Measurements from ENCODE around the gene DNAI1. TPM values are rescaled to one million over a fixed set of nuclear protein-coding genes. Genes with fewer than 3 reads are reported as not detected.
"Not testable (repeated sequence)": the region's sequence is repeated elsewhere in the genome, so short reads cannot be mapped to it uniquely, and the experiment has no call there.

The DNAI1 gene
- total RNA-seq, 2 donors from 2014 or later, result not detected

DNA sequence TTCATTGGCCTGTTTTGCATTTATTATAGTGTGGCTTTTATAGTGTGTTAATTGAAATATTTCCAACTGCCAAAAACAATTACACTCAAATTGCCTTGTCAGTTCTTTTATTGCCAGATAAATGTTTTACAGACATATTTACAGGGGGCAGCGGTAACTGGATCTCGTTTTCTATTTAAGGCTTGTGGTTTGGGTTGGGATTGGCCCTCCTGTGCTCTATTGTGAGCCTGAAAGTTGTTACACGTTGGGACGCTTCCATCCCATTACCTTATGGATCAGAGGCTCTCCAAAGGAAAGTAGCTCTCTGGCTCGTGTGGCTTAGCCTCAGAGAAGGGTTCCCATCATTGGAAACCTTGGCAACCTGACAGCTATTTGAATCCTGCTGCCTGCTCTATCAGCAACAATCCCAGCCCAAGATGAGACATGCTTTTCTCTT, 20.8 kb downstream of the DNAI1 start:
- intact Hi-C loops (cut with DNase I, micrococcal nuclease), result no loop called here
- no peak for DNase-seq
- peak; percentile 79 for ATAC-seq

DNA sequence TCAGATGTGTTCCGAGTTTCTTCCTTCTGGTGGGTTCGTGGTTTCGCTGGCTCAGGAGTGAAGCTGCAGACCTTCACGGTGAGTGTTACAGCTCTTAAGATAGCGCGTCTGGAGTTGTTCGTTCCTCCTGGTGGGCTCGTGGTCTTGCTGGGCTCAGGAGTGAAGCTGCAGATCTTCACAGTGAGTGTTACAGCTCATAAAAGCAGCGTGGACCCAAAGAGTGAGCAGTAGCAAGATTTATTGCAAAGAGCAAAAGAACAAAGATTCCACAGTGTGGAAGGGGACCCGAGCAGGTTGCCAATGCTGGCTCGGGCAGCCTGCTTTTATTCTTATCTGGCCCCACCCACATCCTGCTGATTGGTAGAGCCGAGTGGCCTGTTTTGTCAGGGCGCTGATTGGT, 23.0 kb downstream of the DNAI1 start:
- ATAC-seq; intact Hi-C loops (cut with DNase I, micrococcal nuclease); DNase-seq: not testable (repeated sequence)

DNA sequence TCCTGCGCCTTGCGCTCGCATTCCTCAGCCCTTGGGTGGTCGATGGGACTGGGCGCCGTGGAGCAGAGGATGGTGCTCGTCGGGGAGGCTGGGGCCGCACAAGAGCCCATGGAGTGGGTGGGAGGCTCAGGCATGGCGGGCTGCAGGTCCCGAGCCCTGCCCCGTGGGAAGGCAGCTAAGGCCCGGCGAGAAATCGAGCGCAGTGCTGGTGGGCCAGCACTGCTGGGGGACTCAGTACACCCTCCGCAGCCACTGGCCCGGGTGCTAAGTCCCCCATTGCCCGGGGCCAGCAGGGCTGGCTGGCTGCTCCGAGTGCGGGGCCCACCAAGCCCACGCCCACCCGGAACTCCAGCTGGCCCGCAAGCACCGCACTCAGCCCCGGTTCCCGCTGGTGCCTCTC, 24.1 kb downstream of the DNAI1 start:
- DNase-seq; ATAC-seq; intact Hi-C loops (cut with DNase I, micrococcal nuclease): not testable (repeated sequence)

DNA sequence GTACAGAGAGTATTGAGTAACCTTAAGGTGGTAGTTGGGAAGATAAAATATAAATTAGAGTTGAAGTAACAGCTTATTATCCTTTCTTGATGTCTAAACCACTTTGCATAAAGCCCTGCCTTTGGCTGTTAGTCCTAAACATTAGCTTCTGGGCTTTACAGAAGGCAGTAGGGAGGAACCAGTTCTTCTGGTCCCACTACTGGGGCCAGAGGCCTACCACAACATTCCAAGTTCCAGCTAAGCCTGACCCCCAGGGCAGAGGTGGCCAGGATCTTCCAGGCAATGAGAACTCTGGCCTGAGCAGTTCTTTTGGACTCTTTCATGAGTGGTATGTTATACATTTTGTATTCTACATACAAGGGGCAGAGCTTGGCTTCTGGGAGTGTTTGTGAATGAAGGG, 26.1 kb downstream of the DNAI1 start:
- ATAC-seq, result no peak
- no peak for DNase-seq
- intact Hi-C loops (cut with DNase I, micrococcal nuclease), result no loop called here

DNA sequence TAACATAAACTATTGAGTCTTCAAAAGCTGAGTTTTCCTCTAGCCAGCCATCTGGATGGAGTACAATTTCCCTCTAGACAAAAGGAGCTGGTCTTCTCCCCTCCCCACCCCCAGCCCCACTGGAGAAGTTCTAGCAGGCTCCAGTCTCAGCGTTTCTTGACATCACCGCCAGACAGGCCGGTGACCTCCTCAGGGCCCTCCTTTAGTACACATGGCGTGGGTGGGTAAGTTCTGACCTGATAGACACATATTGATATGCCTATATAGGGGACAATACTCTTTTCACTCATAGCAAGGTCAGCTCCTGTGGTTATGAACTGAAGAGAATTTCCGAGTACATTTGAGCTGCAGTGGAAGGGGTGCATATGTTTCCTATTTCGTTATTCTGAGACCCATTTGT, 27.2 kb downstream of the DNAI1 start:
- no peak for DNase-seq
- intact Hi-C loops (cut with DNase I, micrococcal nuclease), result no loop called here
- ATAC-seq, result no peak

DNA sequence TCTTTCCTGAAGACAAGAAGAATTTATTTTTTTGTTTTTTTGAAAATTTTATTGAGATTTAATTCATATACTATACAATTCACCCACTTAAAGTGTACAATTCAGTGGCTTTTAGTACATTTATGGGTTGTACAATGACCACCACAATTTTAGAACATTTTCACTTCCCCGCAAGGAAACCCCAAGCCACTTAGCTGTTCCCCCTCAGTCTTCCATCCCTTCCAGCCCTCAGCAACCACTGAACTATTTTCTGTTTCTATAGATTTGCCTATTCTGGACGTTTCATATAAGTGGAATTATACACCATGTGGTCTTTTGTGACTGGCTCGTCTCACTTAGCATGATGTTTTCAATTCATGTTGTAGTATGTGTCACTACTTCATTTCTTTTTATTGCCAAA, 28.0 kb downstream of the DNAI1 start:
- no peak for ATAC-seq

DNA sequence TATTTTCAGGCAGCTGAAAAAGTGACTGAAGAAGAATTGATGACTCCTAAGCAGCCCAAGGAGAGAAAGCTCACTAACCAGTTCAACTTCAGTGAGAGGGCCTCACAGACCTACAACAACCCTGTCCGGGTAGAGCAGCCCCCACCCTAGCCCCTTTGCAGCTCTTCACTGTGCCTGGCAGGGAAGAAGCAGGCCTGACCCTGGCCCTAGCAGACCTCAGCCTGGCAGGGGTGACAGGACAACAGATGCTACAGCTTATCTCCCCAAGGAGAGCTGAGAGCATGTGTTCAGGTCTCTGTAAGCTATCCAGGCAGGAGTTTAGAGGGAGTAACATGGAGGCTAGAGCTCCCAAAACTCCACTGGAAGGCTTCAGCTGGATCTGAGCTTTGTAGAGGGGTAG, 31.8 kb downstream of the DNAI1 start:
- DNase-seq (no peak), ATAC-seq (no peak)
- intact Hi-C loops (cut with DNase I, micrococcal nuclease), result no loop called here

More for the DNA sequence above, 28.0 kb downstream of the DNAI1 start:
- no peak for DNase-seq
- intact Hi-C loops (cut with DNase I, micrococcal nuclease), result no loop called here

DNA sequence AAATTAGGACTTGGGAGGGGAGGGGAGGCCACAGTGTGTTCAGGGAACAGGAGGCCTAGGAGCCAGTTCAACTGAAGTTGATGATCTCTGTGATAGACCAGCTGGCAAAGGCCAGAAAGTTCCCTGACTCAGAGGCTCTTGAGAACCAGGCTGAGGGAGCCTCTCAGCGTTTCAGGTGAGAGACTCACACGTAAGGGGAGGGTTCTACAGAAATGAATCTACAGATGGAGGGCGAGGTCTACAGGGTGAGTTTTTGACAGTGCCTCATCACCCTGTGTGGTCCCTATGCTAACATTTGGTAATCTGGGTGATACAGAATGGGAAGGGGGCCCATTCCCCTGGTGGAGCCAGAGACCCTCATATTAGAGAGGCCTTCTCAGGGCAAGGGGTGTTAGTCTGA, 32.2 kb downstream of the DNAI1 start:
- intact Hi-C loops (cut with DNase I, micrococcal nuclease), result no loop called here
- DNase-seq, result no peak
- ATAC-seq, result no peak

DNA sequence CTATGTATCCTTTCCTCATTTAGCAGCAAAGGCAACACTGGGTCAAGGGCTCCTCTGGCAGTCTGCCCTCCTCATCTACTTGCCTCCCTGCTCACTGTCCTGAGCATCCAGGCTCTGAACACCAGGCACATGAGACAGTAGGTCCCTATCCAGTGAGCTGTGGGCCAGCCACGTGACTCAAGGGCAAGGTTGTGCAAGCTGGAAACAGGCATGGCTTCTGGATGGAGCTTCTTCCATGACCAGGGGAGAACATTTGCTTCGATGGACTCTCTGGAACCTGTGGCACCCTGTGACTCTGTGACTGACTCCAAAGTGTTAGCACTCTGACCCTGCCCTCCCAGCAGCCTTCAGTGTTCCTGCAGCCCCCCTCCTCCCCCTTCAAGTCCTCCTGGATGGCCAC, 33.0 kb downstream of the DNAI1 start:
- DNase-seq (no peak), ATAC-seq (no peak)
- intact Hi-C loops (cut with DNase I, micrococcal nuclease), result no loop called here

DNA sequence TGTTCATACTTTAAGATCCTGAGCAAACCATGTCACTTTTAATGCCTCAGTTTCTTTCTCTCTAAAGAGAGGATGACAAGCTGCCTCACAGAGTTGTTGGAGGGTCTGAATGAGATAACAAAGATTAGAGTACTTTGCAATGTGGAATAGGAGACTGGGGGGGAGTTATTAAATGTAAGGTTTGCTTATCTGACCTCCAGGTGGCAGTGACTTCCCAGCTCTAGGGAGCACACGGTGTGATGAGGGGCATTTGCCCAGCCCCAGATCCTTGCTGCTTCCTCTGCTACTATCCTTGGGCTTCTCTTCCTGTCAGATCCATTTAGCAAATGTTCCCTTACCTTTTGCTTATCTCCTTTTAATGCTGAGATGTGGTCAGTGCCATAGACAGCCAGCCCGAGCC, 33.4 kb downstream of the DNAI1 start:
- intact Hi-C loops (cut with DNase I, micrococcal nuclease), result no loop called here
- ATAC-seq, result no peak

DNA sequence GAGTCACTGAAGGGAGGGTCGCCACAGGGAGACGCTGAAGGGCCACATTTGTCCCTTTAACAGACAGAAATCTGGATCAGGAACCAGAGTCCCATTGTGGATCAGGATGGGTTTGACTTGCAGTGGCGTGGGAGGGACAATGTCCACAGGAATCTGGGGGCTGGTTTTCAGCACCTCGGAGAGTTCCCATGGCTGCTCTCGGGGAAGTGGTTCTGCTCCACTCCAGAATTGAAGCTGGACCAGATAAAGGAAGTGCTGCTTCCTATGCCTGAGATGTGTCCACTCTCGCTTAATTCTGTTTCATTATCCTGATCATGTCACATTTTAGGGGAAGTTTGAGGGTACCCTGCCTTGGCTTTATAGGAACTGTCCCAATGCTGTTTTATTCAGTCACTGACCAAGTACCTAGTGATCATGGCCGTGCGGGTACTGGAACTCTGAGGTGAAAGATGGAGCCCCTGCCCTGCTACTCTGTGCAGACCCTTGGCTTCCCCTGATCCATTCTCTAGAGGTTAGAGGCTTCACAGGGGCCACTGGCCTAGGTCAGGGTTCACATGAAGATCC, 35.4 kb downstream of the DNAI1 start:
- intact Hi-C loops (cut with DNase I, micrococcal nuclease), result no loop called here
- DNase-seq (peak in 1 of 2 donors; percentile 60), ATAC-seq (peak; percentile 41)

More for the DNA sequence above, 33.4 kb downstream of the DNAI1 start:
- no peak for DNase-seq

DNA sequence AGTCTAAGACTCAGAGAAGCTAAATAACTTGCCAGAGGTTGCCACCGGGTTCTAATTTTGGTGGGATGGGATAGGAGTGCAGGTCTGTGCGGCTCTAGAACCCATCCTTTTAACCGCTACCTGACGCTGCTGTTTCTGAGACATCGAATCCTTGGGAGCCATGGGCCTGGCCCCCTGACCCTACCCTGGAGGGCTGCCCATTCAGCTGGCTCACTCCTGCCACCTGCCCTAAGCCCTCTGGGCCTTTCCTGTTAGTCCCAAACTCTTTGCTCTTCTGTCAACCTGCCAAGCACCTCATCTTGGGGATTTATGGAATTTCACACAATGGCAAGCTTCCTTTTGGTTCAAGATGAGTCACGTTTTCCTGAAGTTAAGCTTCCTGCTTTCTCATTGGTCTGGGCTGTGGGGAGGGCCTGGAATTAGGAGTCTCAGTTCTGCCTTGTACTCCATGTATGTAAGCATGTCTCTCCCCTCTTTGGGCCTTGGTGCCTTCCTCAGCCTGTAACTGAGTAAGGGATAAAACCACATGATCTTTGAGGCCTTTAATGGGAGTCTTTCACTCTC, 37.6 kb downstream of the DNAI1 start:
- no peak for DNase-seq
- intact Hi-C loops (cut with DNase I, micrococcal nuclease), result no loop called here
- ATAC-seq, result no peak

DNA sequence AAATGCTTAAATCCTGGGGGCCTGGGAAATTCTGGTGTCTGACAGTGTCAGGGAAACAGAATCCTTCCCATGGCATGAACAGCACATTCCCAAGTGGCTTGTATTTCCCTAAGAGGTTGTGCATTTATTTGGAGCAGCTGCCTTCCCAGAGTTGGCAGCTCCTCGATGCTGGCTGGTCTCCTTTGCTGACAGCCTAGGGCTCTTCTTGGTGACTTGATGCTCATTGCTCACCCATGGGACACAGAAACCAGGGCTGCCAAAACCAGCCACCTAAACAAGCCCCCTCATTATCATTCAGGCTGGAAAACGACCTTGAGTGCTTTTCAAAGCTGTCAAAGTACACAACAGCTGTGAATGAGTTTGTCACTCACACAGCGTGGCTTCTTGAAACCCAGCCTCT, 39.9 kb downstream of the DNAI1 start:
- intact Hi-C loops (cut with DNase I, micrococcal nuclease), result no loop called here
- ATAC-seq (no peak), DNase-seq (no peak)

DNA sequence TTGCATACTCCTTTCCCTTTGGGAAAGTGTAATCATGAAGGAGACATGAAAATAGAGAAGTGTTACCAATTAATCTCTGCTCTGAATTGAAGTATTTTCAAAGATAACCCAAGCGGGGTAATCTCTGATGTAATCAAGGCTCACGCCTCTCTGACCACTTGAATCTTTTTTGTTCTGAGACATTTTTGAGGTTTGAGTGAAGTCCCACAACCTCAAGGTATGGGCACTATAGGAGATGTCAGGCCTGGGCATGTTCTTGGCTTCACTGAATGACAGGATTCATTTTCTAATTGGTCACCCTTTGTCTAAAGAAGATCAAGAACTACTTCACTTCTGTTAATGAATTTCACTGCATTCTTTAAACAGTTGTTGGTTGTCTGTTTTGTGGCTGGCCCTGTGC, 40.5 kb downstream of the DNAI1 start:
- intact Hi-C loops (cut with DNase I, micrococcal nuclease), result no loop called here
- DNase-seq (no peak), ATAC-seq (no peak)

DNA sequence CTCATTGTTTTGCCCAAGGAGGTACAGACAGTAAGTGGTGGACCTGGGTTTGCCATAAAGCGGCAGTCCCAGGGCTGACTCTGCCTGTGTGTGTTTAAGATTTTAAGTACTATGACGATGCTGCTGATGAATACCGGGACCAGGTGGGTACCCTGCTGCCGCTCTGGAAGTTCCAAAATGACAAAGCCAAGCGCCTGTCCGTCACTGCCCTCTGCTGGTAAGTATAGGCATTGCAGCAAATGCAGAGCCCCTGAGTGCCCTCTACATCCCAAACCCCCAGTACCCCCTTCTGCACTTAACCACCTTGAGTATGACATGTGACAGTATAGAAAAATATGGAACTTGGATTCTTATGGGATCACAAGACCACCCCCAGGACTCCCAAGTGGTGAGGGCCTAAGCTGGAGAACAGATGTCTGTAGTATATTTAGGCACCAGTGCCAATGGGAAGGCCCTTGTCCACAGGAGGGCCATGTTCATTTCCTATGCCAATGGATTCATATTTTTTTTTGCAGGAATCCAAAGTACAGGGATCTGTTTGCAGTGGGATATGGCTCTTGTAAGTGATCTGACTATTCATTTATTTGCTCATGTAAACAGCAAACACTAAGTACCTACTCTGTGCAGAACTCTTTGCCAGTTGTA, 42.1 kb downstream of the DNAI1 start:
- intact Hi-C loops (cut with DNase I, micrococcal nuclease), result loop anchor here (2.0 to 10.0 kb wide), 3 partner anchors 64 to 96 kb away; no protein-coding TSS in a partner anchor
- DNase-seq, result peak in 1 of 2 donors; percentile 50
- peak; percentile 46 for ATAC-seq

DNA sequence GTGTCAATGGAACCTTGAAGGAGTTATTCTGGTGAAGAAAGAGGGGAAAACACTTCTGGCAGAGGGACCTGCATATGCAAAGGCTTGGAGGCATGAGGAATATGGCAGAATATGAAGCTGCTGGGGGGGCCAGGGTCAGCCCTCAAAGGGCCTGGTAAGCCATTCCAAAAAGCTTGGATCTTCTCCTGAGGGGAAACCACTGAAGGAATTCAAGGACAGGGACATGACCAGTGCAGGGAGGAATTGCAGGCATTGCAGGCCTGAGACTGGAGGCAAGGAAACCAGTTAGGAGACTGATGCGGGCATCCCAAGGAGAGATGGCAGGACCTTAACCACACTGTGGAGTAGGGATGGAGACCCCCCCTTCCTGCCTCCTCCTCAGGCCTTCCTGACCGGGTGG, 42.8 kb downstream of the DNAI1 start:
- intact Hi-C loops (cut with DNase I, micrococcal nuclease), result loop anchor here (2.0 to 10.0 kb wide), 3 partner anchors 65 to 97 kb away; no protein-coding TSS in a partner anchor
- no peak for DNase-seq
- ATAC-seq, result no peak

DNA sequence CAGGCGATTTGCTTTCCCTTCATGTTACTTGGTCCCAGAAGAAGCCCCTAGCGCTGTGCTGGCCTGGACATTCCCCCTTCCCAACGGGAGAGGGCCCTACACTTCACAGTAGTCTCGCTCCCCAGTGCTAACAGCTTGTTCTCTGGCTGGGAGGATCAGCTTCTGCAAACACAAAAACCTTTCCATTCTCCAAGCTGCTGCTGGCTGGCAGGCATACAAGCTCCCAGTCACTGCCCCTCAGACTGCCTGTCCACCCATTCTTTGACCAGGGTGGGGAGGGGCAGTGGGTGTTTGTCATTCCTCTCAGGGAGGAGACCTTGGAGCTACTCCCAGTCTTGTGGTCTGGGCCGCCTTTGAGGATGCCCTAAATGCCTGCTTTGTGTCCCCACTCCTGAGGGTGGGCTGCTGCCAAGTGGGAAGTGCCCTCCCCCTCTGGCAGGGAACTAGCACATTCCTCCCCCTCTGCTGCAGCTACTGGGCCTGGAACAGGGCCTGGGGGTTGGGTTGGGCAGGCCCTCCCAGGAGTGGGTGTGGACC, 43.4 kb downstream of the DNAI1 start:
- ATAC-seq, result peak; percentile 14
- intact Hi-C loops (cut with DNase I, micrococcal nuclease), result loop anchor here (2.0 to 10.0 kb wide), 3 partner anchors 65 to 97 kb away; no protein-coding TSS in a partner anchor
- peak in 1 of 2 donors; percentile 41 for DNase-seq

DNA sequence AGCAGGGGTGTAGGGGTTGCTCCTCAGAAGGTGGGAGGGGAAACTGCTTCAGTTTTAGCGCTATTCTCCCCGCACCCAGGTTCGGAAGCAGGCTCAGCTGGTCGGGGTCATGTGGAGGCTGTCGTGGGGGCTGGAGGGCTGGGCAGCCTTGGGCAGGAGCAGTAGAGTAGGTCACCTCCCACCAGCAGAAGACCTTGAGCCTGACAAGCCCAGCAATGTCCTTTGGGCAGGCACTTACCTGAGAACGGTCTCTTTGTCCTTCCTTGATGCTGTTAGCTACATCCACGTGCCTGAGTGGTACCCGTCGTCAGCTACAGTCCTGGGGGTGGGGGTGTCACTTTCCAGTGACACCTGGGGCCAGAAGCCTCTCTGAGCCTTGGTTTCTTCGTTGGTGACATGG, 43.9 kb downstream of the DNAI1 start:
- intact Hi-C loops (cut with DNase I, micrococcal nuclease), result loop anchor here (10.0 kb wide), 2 partner anchors 68 to 98 kb away; no protein-coding TSS in a partner anchor
- no peak for ATAC-seq
- no peak for DNase-seq

DNA sequence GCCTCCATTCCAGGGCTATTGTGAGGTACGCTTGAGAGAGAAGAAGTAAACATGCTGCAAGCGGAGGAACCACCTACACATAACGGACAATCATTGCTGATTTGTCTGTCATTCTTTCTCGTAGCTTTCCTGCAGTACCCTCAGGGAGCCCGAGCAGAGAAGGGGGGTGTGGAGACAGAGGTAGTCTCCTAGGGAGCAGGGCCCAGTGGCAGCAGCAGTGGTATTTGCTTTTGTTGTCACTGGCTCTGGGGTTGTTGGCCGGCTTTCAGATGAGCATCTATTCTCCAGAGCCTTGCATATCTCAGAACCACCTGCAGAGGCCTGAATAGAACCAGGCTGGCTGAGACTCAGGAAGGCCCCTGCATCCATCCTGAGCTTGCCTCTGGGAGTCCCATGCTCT, 44.3 kb downstream of the DNAI1 start:
- no peak for DNase-seq
- intact Hi-C loops (cut with DNase I, micrococcal nuclease), result loop anchor here (10.0 kb wide), 2 partner anchors 68 to 98 kb away; no protein-coding TSS in a partner anchor
- no peak for ATAC-seq

DNA sequence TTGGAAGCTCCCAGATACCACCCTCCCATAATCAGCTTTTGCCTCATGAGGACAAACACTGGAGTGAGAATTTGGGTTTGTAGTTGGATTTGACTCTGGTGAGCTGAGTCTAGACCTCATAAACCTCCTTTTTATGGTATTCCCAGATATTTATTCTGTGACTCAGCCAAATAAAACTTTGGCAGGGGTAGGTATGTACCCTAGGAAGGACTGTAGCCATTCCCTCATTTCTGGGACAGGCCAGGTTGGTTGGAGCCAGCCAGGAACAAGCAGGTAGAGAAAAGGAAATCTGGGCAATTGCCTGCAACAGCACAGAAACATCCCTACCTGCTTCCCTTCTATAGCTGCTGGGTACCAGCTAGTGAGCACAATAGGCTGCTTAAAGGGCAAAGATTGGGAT, 44.8 kb downstream of the DNAI1 start:
- ATAC-seq, result no peak

More for the DNA sequence above, 44.8 kb downstream of the DNAI1 start:
- intact Hi-C loops (cut with DNase I, micrococcal nuclease), result loop anchor here (10.0 kb wide), 2 partner anchors 69 to 99 kb away; no protein-coding TSS in a partner anchor
- DNase-seq, result no peak

Data from left colon (tissue), 2 donors.